Cortex of kidney (tissue), 1 donor: ENCODE data around the gene PSPH.
"Not testable (repeated sequence)": the region's sequence is repeated elsewhere in the genome, so short reads cannot be mapped to it uniquely, and the experiment has no call there.

ENCODE experiments used
- DNase-seq: peaks from one replicate; lab custom pipeline; 2025; lab: John Stamatoyannopoulos, UW

Gene PSPH

DNA sequence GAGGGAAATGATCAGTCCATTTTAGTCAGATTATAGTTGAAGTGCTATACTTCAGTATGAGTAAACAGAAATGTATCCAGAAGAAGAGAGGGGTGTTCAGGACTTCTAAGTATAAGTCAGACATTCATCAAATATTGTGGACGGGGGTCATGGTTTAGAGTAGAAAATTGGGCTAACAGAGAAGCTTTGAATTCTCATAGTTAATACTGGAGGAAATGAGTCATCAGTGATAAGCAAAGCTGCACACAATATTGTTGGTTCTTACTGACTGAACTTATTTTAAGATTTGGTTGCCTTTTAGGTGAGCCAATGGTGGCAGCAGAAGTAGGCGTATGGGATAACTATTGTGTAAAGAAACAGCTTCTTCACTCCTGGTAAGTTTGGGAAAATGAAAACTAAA lies 11.1 kb upstream of the PSPH start:
- no peak for DNase-seq

DNA sequence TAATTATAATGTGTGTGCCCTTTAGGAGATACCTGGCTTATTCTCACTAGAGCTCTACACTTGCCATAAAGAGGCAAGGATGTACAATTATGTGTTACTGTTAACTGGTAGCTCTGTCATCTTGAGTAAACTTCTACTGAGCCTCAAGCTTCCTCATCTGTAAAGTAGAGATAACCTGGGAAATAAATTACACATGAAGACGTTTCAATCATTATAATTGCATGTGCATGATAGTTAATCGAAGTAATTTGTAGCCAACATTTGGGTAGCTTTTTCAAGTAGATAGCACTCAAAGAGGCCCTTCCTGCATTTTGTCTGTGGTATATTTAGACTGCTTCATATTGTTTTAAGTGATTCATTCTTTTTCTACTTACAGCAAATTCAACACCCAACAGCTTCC lies 2.7 kb upstream of the PSPH start:
- DNase-seq: no peak

DNA sequence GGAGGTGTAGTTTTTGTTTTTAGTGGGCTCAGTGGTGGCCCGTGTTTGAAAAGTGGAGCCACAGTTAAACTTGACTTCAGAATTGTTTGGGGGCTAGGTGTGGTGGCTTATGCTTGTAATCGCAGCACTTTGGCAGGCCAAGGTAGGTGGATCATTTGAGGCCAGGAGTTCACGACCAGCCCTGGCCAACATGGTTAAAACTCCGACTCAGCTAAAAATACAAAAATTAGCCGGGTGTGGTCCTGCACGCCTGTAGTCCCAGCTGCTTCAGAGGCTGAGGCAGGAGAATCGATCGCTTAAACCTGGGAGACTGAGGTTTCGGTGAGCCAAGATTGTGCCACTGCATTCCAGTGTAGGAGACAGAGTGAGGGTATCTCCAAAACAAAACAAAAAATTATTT lies 2.1 kb upstream of the PSPH start:
- no peak for DNase-seq

GRCh38 chr7:56051053-56051338 lies 248 bp downstream of the PSPH start:
- DNase-seq: no peak

DNA sequence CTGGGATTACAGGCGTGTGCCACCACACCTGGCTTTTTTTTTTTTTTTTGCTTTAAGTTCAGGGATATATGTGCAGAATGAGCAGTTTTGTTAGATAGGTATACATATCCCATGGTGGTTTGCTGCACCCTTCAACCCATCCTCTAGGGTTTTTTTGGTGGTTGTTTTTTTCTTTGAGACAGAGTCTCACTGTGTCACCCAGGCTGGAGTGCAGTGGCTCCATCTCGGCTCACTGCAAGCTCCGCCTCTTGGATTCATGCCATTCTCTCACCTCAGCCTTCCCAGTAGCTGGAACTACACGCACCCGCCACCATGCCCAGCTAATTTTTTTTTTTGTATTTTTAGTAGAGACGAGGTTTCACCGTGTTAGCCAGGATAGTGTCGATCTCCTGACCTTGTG lies 2.5 kb downstream of the PSPH start:
- DNase-seq: not testable (repeated sequence)

- no peak for DNase-seq
These were observed 3.0 kb downstream of the PSPH start for GRCh38 chr7:56048245-56048644.

- DNase-seq: not testable (repeated sequence)
These were observed 3.7 kb downstream of the PSPH start for GRCh38 chr7:56047446-56048116.

- no peak for DNase-seq
These were observed 4.4 kb downstream of the PSPH start for GRCh38 chr7:56046721-56047445.

DNA sequence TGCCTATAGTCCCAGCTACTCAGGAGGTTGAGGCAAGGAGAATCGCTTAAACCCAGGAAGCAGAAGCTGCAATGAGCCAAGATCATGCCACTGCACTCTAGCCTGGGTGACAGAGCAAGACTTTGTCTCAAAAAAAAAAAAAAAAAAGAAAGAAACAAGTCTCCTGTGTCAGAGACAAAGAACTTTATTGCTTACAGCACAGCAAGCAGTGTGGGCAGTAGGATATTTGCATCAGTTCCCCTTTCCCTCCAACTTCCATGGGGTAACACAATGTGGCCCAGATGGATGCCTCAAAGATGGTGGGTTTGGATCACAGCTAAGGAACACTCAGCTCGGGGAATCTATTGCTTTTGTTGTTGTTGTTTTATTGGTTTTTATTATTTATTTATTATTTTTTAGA lies 5.5 kb downstream of the PSPH start:
- DNase-seq: not testable (repeated sequence)

DNA sequence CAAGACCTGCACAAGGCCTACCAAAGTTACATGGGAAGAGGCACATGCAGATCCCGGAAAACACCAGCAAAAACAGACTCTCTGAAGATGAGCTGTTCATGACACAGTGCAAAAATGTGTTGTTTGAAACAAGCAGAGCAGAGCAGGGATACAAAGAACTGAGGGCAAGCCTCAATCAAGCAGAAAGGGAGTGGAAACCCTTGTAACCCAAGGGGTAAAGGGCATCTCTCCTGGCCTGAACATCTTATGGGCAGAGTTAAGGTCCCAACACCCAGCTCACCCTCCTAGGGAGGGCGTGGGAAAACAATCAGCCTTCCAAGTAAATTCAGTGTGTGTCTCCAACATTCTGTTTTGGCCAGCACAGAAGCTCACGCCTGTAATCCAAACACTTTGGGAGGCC lies 10.5 kb downstream of the PSPH start:
- DNase-seq: no peak

DNA sequence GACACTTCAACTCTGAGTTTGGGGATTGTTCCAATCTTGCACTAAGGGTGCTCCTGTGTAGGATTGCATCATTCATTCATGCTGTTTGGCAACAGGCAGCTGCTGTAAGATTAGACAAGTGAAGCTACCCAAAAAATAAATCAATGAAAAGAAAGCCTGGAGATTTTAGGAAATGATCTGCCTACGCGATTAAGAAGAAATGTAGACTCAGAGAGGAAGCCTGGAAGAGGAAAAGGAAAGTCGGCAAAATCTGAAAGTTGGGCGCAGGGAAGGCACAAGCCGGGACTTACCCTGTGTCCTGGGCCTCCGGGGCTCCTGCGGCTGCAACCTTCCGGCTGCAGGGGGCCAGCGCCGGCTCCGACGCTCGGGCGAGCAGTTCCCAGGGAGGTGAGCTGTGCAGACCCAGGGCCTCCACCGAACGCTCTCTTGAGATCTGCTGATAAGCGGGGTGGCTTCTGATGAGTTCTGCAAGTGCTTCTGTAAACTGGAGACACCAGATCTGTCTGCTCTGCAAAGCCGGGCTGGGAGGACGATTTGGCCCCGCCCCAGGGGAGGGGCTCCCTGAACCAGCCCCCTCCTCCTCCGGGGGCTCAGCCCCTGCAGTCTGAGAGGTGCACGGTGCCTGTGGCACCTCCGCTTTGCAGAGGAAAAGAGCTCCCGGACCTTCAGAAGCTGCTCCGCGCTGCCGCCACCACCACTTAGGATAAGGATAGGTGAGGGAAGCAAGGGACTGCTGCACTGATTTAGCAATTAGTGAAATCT lies 17.4 kb downstream of the PSPH start:
- DNase-seq: no peak

- not testable (repeated sequence) for DNase-seq
These were observed 18.7 kb downstream of the PSPH start for GRCh38 chr7:56032578-56032977.

DNA sequence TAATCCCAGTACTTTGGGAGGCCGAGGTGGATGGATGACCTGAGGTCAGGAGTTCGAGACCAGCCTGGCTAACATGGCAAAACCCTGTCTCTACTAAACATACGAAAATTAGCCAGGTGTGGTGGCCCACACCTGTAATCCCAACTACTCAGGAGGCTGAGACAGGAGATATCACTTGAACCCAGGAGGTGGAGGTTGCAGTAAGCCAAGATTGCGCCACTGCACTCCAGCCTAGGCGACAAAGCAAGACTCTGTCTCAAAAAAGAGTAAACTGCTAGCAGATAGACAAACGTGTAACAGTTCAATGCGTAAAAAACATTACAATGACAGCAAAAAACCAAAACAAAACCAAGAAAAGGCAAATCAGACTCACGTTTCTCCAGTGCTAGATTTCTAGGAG lies 19.7 kb downstream of the PSPH start:
- not testable (repeated sequence) for DNase-seq

DNA sequence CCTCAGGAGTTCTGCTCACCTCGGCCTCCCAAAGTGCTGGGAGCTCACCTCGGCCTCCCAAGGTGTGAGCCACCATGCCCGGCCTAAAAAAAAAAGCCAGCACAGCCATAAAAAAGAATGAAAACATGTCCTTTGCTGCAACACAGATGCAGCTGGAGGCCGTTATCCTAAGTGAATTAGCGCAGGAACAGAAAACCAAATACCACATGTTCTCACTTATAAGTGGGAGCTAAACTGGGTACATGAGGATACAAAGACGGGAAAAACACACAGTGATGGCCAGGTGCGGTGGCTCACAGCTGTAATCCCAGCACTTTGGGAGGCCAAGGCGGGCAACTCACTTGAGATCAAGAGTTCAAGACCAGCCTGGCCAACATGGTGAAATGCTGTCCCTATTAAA lies 20.9 kb downstream of the PSPH start:
- DNase-seq: no peak

DNA sequence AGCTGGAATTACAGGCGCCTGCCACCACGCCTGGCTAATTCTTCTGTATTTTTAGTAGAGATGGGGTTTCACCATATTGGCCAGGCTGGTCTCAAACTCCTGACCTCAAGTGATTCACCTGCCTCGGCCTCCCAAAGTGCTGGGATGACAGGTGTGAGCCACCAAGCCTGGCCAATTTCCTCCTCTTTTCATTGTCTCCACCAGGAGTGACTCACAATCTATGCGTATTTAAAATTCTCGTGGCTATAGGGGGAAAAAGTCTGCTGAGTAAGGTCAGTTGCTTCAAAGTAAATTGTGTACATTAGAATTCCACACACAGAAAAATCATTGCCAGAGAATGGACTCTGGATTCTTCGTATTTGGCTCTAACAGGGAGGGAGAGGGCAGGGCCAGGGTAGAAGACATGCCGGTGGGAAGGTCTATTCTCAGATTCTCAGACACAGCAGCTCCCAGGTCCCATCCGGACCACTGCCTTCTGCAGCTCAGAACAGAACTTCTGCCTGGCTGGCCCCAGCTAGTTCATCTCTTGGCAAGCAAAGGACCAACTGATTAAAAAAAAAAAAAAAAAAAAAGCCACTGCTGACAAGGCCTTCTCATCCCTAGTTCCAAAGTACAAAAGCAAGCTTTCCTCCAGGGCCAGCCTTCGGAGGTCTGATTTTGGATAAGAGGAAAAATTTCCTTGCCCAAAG lies 22.2 kb downstream of the PSPH start:
- no peak for DNase-seq

DNA sequence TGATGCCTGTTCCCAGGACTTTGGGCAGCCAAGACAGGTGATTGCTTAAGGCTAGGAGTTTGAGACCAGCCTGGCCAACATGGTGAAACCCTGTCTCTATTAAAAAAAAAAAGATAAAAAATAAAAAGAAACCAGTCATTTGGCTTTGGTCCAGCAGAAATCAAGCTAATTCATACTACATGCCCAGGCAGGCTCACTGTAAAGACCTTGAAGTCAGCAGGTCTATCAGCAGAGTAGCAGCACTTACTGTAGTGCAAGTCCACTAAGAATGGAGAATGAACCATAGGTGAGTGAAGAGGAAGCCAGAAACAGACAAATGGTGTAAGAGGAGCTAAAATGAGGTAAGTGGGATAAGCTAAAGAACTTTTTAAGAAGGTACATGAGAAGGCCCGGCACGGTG lies 24.7 kb downstream of the PSPH start:
- DNase-seq: no peak

- DNase-seq: no peak
These were observed 27.7 kb downstream of the PSPH start for GRCh38 chr7:56023500-56023899.

DNA sequence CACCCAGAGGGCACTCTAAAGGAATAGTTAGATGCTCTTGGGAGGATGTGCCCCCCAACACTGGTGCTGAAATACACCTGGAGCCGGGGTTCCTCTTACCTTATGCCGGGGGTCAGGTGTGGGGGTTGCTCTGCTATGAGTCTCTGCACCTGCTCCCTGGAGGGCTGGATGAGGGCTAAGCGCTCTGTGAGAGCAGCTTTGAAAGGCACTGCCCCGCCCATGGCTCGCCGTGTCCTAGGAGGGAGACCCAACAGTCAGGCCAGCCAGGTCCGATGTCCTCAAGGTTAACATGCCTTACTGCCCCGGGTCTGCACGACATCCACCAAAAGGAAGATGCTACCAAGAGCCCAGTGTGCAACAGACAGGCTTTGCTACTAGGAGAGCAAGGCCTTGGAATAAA lies 31.7 kb downstream of the PSPH start:
- DNase-seq: no peak

GRCh38 chr7:56017015-56017414 lies 34.2 kb downstream of the PSPH start:
- DNase-seq: not testable (repeated sequence)

GRCh38 chr7:56009695-56010094 lies 41.5 kb downstream of the PSPH start:
- no peak for DNase-seq

DNA sequence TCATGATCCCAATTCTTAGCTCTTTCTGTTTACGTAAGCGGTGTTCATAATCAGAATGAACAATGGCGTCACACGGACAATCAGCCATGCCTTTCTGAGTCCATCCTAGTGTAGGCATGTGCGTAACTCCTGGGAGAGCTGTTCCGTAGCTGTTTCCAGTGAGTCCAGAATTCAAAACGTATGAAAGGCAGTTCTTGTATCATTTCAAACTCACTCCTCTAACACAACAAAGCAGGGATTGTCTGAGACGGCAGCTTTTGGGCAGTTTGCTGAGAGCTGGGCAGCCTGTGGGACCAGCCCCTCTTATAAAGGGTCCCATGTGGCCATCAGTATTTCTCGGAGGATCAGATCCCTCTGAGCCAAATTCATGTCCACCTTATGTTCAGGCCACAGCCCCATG lies 43.4 kb downstream of the PSPH start:
- DNase-seq: no peak

GRCh38 chr7:56007167-56007652 lies 44.0 kb downstream of the PSPH start:
- no peak for DNase-seq

DNA sequence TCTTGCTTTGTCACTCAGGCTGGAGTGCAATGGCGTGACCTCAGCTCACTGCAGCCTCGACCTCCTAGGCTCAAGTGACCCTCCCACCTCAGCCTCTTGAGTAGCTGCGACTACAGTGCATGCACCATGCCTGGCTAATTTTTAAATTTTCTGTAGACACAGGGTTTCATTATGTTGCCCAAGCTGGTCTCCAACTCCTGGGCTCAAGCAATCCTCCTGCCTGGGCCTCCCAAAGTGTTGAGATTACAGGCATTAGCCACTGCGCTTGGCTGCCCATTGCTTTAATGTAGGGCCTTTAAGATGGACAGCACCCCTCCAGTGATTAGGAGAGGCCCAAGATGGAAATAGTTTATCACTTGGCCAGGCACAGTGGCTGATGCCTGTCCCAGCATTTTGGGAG lies 47.5 kb downstream of the PSPH start:
- DNase-seq: no peak
